ENCODE measurements around the gene NFAT5.
"Not testable (repeated sequence)": the region's sequence is repeated elsewhere in the genome, so short reads cannot be mapped to it uniquely, and the experiment has no call there.

GRCh38 chr16:69643997-69644396 lies 78.2 kb downstream of the NFAT5 start:
- not testable (repeated sequence) for TF ChIP-seq CTCF, POLR2A, EP300 (IDR thresholded peaks at IDR 0.05)

Data from ovary (tissue), 3 donors.